GM19043 (cell line): ENCODE results near the gene NUDT17.

ENCODE experiments used
- ATAC-seq: cut with Tn5 transposase; IDR thresholded peaks from one replicate; pipeline ENCODE4 v1.9.1; 2021; ENCODE audit warnings: low read depth; ENCODE audit not compliant: unreplicated experiment

The NUDT17 gene

DNA sequence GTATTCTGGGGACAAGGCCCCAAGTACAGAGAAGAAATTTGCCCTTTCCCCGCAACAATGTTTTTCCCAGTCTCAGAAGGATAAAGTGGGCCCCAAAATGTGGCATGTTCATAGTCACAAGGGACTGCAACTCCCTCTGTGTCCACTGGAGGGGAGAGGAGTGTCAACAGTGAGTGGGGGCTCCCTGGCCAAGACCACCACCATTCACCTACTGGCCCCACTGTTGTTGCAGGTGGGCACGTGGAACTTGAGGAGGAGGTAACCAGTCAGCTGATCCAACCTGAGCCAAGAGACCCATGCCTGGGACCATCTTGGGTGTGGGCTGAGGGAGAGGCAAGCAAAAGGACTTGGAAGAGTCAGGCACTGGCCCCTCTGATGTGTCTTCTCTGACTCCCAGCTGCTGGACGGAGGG is 777 bp downstream of the NUDT17 start:
- no peak for ATAC-seq

DNA sequence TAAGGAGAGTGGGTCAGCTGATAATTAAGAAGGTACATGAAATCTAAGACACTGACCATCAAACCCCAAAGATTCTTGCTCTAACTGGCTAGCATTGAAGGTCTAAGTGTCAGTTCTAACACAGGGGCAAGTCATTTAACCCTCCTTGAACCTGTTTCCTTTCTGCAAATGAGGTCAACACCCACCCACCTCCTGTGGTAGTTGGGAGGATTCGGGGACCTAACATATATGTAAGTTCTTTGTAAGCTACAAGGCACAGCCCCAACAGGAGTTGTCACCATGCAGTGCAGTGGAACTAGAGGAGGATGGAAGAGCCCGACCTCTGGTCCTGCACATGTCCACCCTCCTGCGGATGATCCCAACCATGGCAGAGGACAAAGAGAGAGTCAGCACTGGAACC is 2.4 kb downstream of the NUDT17 start:
- no peak for ATAC-seq

- no peak for ATAC-seq
Observed at GRCh38 chr1:145849356-145850160, 4.1 kb downstream of the NUDT17 start.

DNA sequence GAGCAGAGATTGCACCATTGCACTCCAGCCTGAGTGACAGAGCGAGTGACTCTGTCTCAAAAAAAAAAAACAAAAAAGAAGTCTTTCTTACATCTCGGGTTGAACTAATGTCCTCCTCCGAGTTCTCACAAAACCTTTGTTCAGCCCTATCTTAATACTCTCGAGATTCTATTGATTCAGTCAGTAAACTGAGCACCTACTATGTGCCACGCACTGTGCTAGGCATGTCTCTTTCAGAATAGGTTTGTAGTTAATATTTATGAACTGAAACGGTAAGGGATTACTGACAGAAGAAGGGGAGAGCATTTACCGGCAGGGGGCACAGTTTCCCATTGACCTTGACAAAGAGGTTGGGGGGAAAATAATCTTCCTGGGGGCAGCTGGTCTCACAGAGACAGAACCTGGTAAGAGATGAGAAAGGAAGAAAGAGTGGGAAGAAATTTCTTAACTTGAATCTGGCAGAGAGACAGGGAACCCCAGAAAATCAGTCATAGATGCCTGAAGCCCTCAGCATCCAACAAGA is 10.1 kb downstream of the NUDT17 start:
- no peak for ATAC-seq

GRCh38 chr1:145857170-145857569 is 11.7 kb downstream of the NUDT17 start:
- no peak for ATAC-seq

GRCh38 chr1:145858238-145858900 is 12.9 kb downstream of the NUDT17 start:
- ATAC-seq = no peak

- peak; percentile 81 for ATAC-seq
Observed at GRCh38 chr1:145858901-145859490, 13.6 kb downstream of the NUDT17 start, which contains the start of gene PIAS3. TSS of gene PIAS3 (minus strand) at chr1:145859081. CDS start at chr1:145858990, 91 bp downstream.

GRCh38 chr1:145859491-145860023 is 14.1 kb downstream of the NUDT17 start:
- ATAC-seq = peak; percentile 70

GRCh38 chr1:145863282-145864018 is 18.0 kb downstream of the NUDT17 start:
- ATAC-seq = no peak

- no peak for ATAC-seq
Observed at GRCh38 chr1:145868232-145868631, 22.8 kb downstream of the NUDT17 start.

DNA sequence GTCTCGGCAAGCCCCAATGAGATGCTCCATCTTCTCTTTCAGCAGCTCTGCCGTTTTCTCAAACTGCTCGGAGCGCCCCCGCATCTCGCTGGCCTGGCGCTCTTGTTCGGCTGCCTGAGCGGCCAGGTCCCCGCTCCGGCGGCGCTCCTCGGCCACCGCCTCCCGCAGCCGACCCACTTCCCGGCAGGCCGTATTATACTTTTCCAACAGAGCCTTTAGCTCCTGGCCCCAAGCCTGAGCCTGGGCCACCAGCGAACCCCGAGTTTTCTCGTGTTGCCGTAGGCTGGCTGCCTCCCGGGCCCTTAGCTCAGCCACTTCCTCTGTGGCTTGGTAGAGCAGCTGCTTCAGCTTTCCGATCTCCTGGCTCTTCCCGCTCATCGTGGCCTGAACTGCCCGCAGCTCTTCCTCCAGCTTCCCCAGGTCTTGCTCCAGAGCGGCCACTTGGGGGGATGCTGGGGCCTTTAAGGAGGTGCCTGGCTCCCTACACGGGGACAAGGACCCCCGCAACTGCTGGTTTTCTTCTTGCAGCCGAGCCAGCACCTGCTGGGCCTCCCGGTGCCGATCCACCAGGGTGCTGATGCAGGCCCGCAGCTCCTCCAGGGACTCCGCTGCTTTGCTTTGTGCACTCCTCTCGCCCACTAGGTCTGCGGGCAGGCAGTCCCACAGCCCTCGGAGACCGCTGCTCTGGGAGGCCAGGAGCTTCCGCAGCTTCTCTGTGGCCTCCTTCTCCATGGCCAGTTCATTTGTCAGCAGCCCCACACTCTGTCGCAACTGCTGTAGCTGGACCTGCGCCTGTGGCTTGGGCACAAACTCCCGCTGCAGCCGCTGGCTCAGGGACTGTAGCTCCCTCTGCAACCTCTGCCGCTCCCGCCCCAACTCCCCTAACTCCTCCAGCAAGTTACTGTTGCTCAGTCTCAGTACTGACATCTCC is 26.8 kb downstream of the NUDT17 start:
- no peak for ATAC-seq

GRCh38 chr1:145874646-145875045 is 29.2 kb downstream of the NUDT17 start:
- no peak for ATAC-seq

GRCh38 chr1:145877923-145878486 is 32.6 kb downstream of the NUDT17 start:
- ATAC-seq = no peak

DNA sequence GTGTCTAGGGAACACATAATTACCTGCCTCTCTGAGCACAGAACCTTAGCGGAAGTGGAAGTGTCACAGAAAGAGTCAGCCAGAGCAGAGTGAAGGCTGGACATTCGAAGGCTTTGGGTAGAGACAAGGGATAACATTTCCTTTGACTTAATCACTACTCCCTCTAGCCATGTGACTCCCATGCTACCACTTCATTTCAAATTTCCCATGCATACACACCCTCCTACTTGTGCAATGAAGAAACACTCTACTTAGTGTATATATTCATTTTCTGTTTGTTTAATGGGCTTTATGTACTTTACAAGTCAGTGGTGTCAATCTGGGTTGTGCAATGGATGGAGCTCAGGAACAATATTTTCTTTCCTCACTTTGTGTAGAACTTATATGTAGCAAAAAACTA is 33.3 kb downstream of the NUDT17 start:
- no peak for ATAC-seq

GRCh38 chr1:145879775-145880174 is 34.3 kb downstream of the NUDT17 start:
- ATAC-seq = no peak

DNA sequence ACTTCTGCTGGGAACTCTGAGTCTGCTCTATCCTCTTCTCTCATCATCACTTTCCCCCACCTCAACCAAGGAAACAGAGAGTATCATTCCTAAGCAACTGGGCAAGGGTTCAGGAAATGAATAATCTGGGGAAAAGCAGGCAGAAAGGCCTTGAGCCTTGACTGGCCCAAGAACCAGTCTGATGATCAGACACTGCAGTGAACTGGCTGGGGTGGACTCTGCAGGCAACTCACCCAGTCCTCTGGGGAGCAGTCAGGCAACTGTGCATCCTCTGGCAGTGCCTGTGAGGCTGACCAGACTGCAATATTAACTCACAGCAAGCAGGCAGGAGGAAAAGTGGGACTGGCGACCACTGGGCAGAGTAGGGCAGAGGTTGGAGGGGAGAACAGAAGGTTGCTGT is 39.2 kb downstream of the NUDT17 start:
- no peak for ATAC-seq

DNA sequence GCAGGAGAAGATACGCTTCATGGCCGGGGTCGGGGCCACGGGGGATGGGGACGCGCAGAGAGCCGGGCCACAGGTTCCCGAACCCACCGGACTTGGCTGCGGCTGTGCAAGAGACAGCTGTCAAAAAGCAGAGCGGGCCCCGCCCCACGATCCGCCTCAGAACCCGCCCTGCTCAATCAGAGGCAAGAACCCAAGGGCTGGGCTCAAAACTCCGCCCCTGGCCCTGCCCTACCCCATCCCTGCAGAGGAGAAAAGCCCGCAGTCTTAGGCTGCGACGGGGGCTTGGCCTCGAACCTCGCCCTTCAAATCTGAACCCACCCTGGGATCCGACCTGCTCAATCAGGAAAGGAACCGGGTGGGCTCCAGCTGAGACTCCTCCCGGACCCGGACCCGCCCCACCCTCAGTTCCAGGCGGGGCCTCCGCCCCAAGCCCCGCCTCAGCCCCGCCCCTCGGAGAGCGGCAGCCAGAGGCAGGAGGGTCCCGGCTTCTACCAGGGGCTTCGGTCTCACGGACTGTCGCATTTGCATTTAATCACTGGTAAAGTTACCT is 40.4 kb downstream of the NUDT17 start, which contains the start of gene ANKRD35:
TSS of gene ANKRD35 (minus strand) at position 129 of the 550 bp plus-strand sequence. CDS start at position 21, 108 bp downstream.
- ATAC-seq = peak; percentile 93

DNA sequence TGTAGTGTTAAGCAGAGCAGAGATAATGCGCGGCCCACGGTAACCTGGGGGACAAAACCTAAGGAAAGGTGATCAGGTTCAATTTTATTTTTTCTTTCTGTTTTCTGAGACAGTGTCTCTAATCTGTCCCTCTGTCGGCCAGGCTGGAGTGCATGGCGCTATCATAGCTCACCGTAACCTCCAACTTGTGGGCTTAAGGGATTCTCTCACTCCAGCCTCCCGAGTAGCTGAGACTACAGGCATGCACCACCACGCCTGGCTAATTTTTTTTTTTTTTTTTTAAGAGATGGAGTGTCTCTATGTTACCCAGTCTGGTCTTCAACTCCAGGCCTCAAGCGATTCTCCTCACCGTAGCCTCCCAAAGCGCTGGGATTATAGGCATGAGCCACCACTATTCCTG is 41.0 kb downstream of the NUDT17 start:
- ATAC-seq = no peak

DNA sequence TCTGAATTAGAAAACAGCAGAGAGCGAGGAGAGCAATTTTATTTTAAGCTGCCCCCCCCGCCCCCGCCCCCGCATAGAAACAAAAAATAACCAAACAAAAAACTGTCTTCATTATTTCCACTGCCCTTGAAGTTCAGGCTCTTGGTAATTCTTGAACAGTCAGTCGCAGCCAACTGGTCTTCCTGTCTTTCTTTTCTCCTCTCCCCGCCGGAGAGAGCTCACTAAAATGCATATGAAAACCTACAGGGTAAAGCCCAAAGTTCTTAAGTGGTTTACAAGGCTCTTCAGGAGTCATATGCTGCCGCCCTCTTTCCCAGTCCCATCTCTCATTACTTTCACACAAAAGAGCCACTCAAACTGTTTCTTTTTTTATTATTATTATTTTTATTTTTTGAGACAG is 41.4 kb downstream of the NUDT17 start:
- no peak for ATAC-seq
